Measurements from ENCODE around the gene C1orf87.

C1orf87 gene

GRCh38 chr1:59967141-59967697 is 106.4 kb downstream of the C1orf87 start:
- intact Hi-C loops (cut with DNase I; ENCODE audit: low total_unique reads): loop anchor here (10.0 kb wide), 1 partner anchor 1888 kb away; no protein-coding TSS in a partner anchor
- H3K27me3 ChIP-seq: no peaks in the 10 kb centered on the region
- no peak for DNase-seq

GRCh38 chr1:59952065-59952464 is 121.5 kb downstream of the C1orf87 start:
- no peaks in the 10 kb centered on the region for H3K36me3 ChIP-seq
- no peaks in the 10 kb centered on the region for H3K27me3 ChIP-seq
- intact Hi-C loops (cut with DNase I; ENCODE audit: low total_unique reads): no loop called here

More at GRCh38 chr1:59967141-59967697, 106.4 kb downstream of the C1orf87 start:
- Histone ChIP-seq H3K4me1 (peaks cover 0 to 7% (median 4%) of the 10 kb centered on the region in 4 donors), H3K4me3 (no peak overlapping the region), H3K9me3 (peaks cover 0 to 3% (median 0%) of the 10 kb centered on the region in 3 donors), H3K36me3 (no peaks in the 10 kb centered on the region), H3K27ac (no peak overlapping the region)
- no peak for TF ChIP-seq CTCF (IDR thresholded peaks at IDR 0.05)

GRCh38 chr1:59949648-59950047 is 123.9 kb downstream of the C1orf87 start:
- no peaks in the 10 kb centered on the region for H3K9me3 ChIP-seq
- H3K4me3 ChIP-seq: no peak overlapping the region
- H3K27ac ChIP-seq: no peak overlapping the region
- H3K27me3 ChIP-seq: no peaks in the 10 kb centered on the region
- intact Hi-C loops (cut with DNase I; ENCODE audit: low total_unique reads): no loop called here
- no peaks in the 10 kb centered on the region for H3K4me1 ChIP-seq
- no peak for DNase-seq
- TF ChIP-seq CTCF (IDR thresholded peaks at IDR 0.05): no peak
- no peaks in the 10 kb centered on the region for H3K36me3 ChIP-seq

More at GRCh38 chr1:59952065-59952464, 121.5 kb downstream of the C1orf87 start:
- H3K4me1 ChIP-seq: no peaks in the 10 kb centered on the region
- no peaks in the 10 kb centered on the region for H3K9me3 ChIP-seq
- no peak overlapping the region for H3K4me3 ChIP-seq
- no peak for DNase-seq
- no peak for TF ChIP-seq CTCF (IDR thresholded peaks at IDR 0.05)
- no peak overlapping the region for H3K27ac ChIP-seq

- TF ChIP-seq CTCF (IDR thresholded peaks at IDR 0.05): no peak
- DNase-seq: no peak
- intact Hi-C loops (cut with DNase I; ENCODE audit: low total_unique reads): no loop called here
- Histone ChIP-seq H3K36me3 (no peaks in the 10 kb centered on the region), H3K27ac (no peak overlapping the region), H3K9me3 (no peaks in the 10 kb centered on the region), H3K4me3 (no peak overlapping the region), H3K4me1 (no peaks in the 10 kb centered on the region), H3K27me3 (no peaks in the 10 kb centered on the region)
Observed at GRCh38 chr1:59948990-59949389, 124.6 kb downstream of the C1orf87 start.

- no peak overlapping the region for H3K27ac ChIP-seq
- TF ChIP-seq CTCF (IDR thresholded peaks at IDR 0.05): peak; percentile 75 to 91
- intact Hi-C loops (cut with DNase I; ENCODE audit: low total_unique reads): no loop called here
- no peaks in the 10 kb centered on the region for H3K9me3 ChIP-seq
- no peaks in the 10 kb centered on the region for H3K36me3 ChIP-seq
- no peaks in the 10 kb centered on the region for H3K4me1 ChIP-seq
- no peak overlapping the region for H3K4me3 ChIP-seq
- H3K27me3 ChIP-seq: no peaks in the 10 kb centered on the region
- DNase-seq: peak in 1 of 2 donors; percentile 33
Observed at GRCh38 chr1:59947047-59947938, 126.3 kb downstream of the C1orf87 start.
